ENCODE results near the gene TINAG.

TINAG gene

DNA sequence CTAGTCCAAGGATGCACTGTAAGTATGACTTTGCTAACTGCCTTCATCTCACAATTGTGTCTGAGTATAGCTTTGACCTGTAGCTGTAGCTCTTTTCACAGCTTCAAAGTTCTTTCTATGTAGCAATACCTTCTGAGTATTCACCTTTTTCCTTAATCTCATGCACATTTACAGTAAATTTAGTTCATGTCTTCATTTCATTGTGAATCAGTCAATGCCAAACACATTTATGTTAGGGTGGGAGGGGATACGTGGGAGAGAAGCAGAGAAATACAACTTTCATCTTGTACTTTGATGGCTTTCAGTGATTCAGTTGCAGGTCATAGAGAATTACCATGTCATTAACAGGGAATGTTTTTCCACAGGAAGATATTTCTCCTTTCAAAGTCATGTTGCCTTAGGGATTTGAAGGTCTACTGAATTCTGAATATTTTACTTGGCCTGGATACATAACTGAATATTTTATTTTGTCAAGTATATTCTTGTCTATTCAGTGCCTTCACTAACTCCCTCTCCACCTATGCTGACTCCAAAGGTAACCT is 119.2 kb downstream of the TINAG start:
- DNase-seq (ENCODE audit: low read depth, low spot score) = no peak

DNA sequence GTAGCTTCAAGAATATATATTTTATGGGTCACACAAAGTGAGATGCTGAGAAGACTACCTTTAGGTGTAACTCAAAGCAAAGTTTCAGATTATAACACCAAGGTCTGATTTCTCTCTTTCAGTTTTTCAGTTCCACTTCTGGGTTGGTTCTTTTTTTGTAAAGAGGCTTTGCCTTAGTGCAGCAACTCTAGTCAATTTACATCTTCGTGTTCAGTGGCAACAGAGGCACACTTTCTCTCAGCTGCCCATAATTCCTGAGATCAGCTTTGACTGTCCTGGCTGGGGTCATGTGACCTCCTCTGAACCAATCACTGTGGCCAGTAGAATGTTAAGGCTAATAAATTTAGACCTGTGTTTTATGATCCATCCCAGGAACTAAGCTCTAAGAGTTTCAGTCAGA is 120.2 kb downstream of the TINAG start:
- no peak for DNase-seq (ENCODE audit: low read depth, low spot score)

DNA sequence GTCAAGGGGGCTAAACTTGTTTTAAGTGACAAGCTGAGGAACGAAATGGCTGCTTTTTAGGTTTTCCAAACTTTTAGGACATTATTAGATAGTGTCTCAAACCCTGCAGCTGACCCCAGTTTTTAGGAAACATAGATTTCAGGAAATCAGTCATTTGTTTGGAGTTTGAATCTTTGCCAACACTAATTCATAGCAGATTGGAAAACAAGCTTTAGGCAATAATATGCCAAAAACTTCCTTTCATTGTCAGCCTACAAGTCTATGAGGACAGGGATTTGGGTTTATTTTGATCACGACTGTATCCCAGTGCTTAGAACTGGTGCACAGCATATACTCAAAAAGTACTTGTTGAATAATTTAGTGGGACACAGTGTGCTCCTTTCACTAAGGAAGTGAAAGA is 123.2 kb downstream of the TINAG start:
- no peak for DNase-seq (ENCODE audit: low read depth, low spot score)

All from brain pericyte (primary cell).